Neutrophil (primary cell): ENCODE results near the gene C11orf16.

Source experiments
- H3K27ac ChIP-seq: fragments of 200-600 bp; sonication (generic); 2 replicates; pipeline ENCODE4 v1.5.1; 2016; ENCODE audit warnings: mild to moderate bottlenecking, moderate library complexity
- H3K27me3 ChIP-seq: fragments of 200-600 bp; sonication (generic); 2 replicates; pipeline ENCODE4 v1.6.0; 2016; ENCODE audit warnings: mild to moderate bottlenecking
- H3K36me3 ChIP-seq: fragments of 200-600 bp; sonication (generic); 2 replicates; pipeline ENCODE4 v1.5.1; 2017
- H3K4me1 ChIP-seq, 2 experiments: fragments of 200-600 bp in 1 of 2; sonication (generic) in 1 of 2; 1 replicate in 1 of 2; 2 replicates in 1 of 2; pipeline versions ENCODE4 v1.5.1 to v1.6.1; 2013 to 2016; ENCODE audit warnings: low read depth in 1 of 2, low read length in 1 of 2, mild to moderate bottlenecking in 1 of 2, moderate library complexity in 1 of 2; ENCODE audit not compliant: control insufficient read depth in 1 of 2, insufficient read depth in 1 of 2
- H3K4me3 ChIP-seq, 2 experiments: fragments of 200-600 bp in 1 of 2; sonication (generic) in 1 of 2; 1 replicate in 1 of 2; 2 replicates in 1 of 2; pipeline ENCODE4 v1.5.1; 2013 to 2016; ENCODE audit warnings: low read depth in 1 of 2, low read length in 1 of 2, mild to moderate bottlenecking in 1 of 2, moderate library complexity in 1 of 2
- H3K9me3 ChIP-seq: fragments of 200-600 bp; sonication (generic); 2 replicates; pipeline ENCODE4 v1.5.1; 2016
- CTCF ChIP-seq: fragments of 200-600 bp; sonication (generic); IDR thresholded peaks from 2 replicates; pipeline ENCODE4 v1.5.1; 2016; ENCODE audit warnings: antibody characterized with exemption

C11orf16 gene

GRCh38 chr11:8913961-8914660, 18.6 kb downstream of the C11orf16 start:
- Histone ChIP-seq H3K4me3 (no peak overlapping the region), H3K9me3 (no peaks in the 10 kb centered on the region), H3K27me3 (peaks cover 29% of the 10 kb centered on the region), H3K27ac (no peak overlapping the region), H3K36me3 (peaks cover 9% of the 10 kb centered on the region), H3K4me1 (peaks cover 23 to 30% of the 10 kb centered on the region in 2 experiments)
- no peak for TF ChIP-seq CTCF

- no peaks in the 10 kb centered on the region for H3K36me3 ChIP-seq
- TF ChIP-seq CTCF: no peak
- H3K27ac ChIP-seq: no peak within 1 kb of the TSS
- H3K4me3 ChIP-seq: peak within 1 kb of the TSS; percentile 57 to 69
- H3K27me3 ChIP-seq: peaks cover 56% of the 10 kb centered on the region
- H3K4me1 ChIP-seq: peaks cover 23 to 30% of the 10 kb centered on the region in 2 experiments
- H3K9me3 ChIP-seq: no peaks in the 10 kb centered on the region
Observed at GRCh38 chr11:8911029-8911823, 21.5 kb downstream of the C11orf16 start, which contains the start of gene AKIP1. Gene AKIP1, plus strand, starts transcription at chr11:8911189. Its CDS starts 261 bp downstream, at chr11:8911450.

GRCh38 chr11:8910649-8911026, 22.1 kb downstream of the C11orf16 start:
- H3K4me3 ChIP-seq: peak overlapping the region; percentile 57 to 69
- H3K36me3 ChIP-seq: no peaks in the 10 kb centered on the region
- no peak overlapping the region for H3K27ac ChIP-seq
- H3K9me3 ChIP-seq: no peaks in the 10 kb centered on the region
- peaks cover 62% of the 10 kb centered on the region for H3K27me3 ChIP-seq
- H3K4me1 ChIP-seq: peaks cover 23 to 30% of the 10 kb centered on the region in 2 experiments
- TF ChIP-seq CTCF: no peak

- H3K4me1 ChIP-seq: peaks cover 16 to 21% of the 10 kb centered on the region in 2 experiments
- no peak overlapping the region for H3K27ac ChIP-seq
- H3K27me3 ChIP-seq: peaks cover 76% of the 10 kb centered on the region
- no peak overlapping the region for H3K4me3 ChIP-seq
- no peaks in the 10 kb centered on the region for H3K36me3 ChIP-seq
- no peak for TF ChIP-seq CTCF
- no peaks in the 10 kb centered on the region for H3K9me3 ChIP-seq
Observed at GRCh38 chr11:8908099-8908498, 24.6 kb downstream of the C11orf16 start.

- Histone ChIP-seq H3K9me3 (no peaks in the 10 kb centered on the region), H3K27me3 (peaks cover 76% of the 10 kb centered on the region), H3K36me3 (no peaks in the 10 kb centered on the region), H3K27ac (no peak overlapping the region), H3K4me3 (no peak overlapping the region), H3K4me1 (peaks cover 16 to 21% of the 10 kb centered on the region in 2 experiments)
- TF ChIP-seq CTCF: no peak
Observed at GRCh38 chr11:8907116-8907515, 25.6 kb downstream of the C11orf16 start.
